Measurements from ENCODE around the gene RPUSD4.
"Not testable (repeated sequence)": the region's sequence is repeated elsewhere in the genome, so short reads cannot be mapped to it uniquely, and the experiment has no call there.

RPUSD4 gene

GRCh38 chr11:126211236-126212088, at the start of gene RPUSD4, which contains the start of gene FAM118B:
RPUSD4 (minus strand) TSS chr11:126211650; CDS start chr11:126211638, 12 bp downstream.
FAM118B (plus strand) TSS chr11:126211782; CDS start chr11:126235002, 23,220 bp downstream.
- DNase-seq = peak; percentile 97

GRCh38 chr11:126257764-126258163, 46.3 kb upstream of the RPUSD4 start:
- DNase-seq = no peak

- DNase-seq = no peak
Measured at GRCh38 chr11:126257144-126257543, 45.7 kb upstream of the RPUSD4 start.

- DNase-seq = no peak
Measured at GRCh38 chr11:126256216-126256615, 44.8 kb upstream of the RPUSD4 start.

- not testable (repeated sequence) for DNase-seq
Measured at GRCh38 chr11:126255507-126255906, 44.1 kb upstream of the RPUSD4 start.

- DNase-seq = no peak
Measured at GRCh38 chr11:126254819-126255218, 43.4 kb upstream of the RPUSD4 start.

- no peak for DNase-seq
Measured at GRCh38 chr11:126253265-126253664, 41.8 kb upstream of the RPUSD4 start.

- DNase-seq = no peak
Measured at GRCh38 chr11:126246636-126247035, 35.2 kb upstream of the RPUSD4 start.

- DNase-seq = no peak
Measured at GRCh38 chr11:126233391-126233790, 21.9 kb upstream of the RPUSD4 start.

- no peak for DNase-seq
Measured at GRCh38 chr11:126232683-126233082, 21.2 kb upstream of the RPUSD4 start.

- peak; percentile 98 for DNase-seq
Measured at GRCh38 chr11:126231725-126232459, 20.4 kb upstream of the RPUSD4 start.

- DNase-seq = no peak
Measured at GRCh38 chr11:126229858-126230540, 18.5 kb upstream of the RPUSD4 start.

GRCh38 chr11:126226334-126227084, 15.1 kb upstream of the RPUSD4 start:
- DNase-seq = no peak

- no peak for DNase-seq
Measured at GRCh38 chr11:126225295-126225665, 13.8 kb upstream of the RPUSD4 start.

GRCh38 chr11:126224647-126225294, 13.3 kb upstream of the RPUSD4 start:
- DNase-seq = peak; percentile 70

GRCh38 chr11:126219547-126219946, 8.1 kb upstream of the RPUSD4 start:
- no peak for DNase-seq

GRCh38 chr11:126217491-126217890, 6.0 kb upstream of the RPUSD4 start:
- DNase-seq = no peak

- DNase-seq = no peak
Measured at GRCh38 chr11:126216526-126217305, 5.3 kb upstream of the RPUSD4 start.

- DNase-seq = no peak
Measured at GRCh38 chr11:126214841-126215240, 3.4 kb upstream of the RPUSD4 start.

- DNase-seq = no peak
Measured at GRCh38 chr11:126214441-126214840, 3.0 kb upstream of the RPUSD4 start.

GRCh38 chr11:126212089-126212660, 725 bp upstream of the RPUSD4 start:
- DNase-seq = no peak
